Breast epithelium (tissue), 4 donors: ENCODE measurements around the gene MON2. TPM values are rescaled to one million over a fixed set of nuclear protein-coding genes. Genes with fewer than 3 reads are reported as not detected.

Experiments
- DNase-seq, 2 donors: peaks; one replicate each; pipeline ENCODE4 v3.0.0-alpha.2; 2019; ENCODE audit warnings: low spot score in 2 of 2
- H3K27ac ChIP-seq, 2 donors: fragments of 200-600 bp; sonication (generic) in 1 of 2; one replicate each; pipeline ENCODE4 v1.5.1; 2016 to 2019; ENCODE audit warnings: mild to moderate bottlenecking in 1 of 2
- H3K27me3 ChIP-seq, 2 donors: fragments of 200-600 bp; sonication (generic) in 1 of 2; one replicate each; pipeline versions ENCODE4 v1.5.1 to v1.6.0; 2017 to 2019; ENCODE audit warnings: control low read depth in 1 of 2, mild to moderate bottlenecking in 1 of 2
- H3K36me3 ChIP-seq: fragments of 200-600 bp; one replicate; pipeline ENCODE4 v1.5.1; 2019
- H3K4me1 ChIP-seq, 2 donors: fragments of 200-600 bp; sonication (generic); one replicate each; pipeline ENCODE4 v1.5.1; 2016 to 2019; ENCODE audit warnings: control low read depth in 1 of 2
- H3K4me3 ChIP-seq, 3 donors: fragments of 200-600 bp; sonication (generic); 1 replicate in 2 of 3; 2 replicates in 1 of 3; pipeline ENCODE4 v1.5.1; 2016 to 2019; ENCODE audit warnings: mild to moderate bottlenecking in 3 of 3, moderate library complexity in 2 of 3
- H3K9me3 ChIP-seq, 2 donors: fragments of 200-600 bp; sonication (generic) in 1 of 2; one replicate each; pipeline ENCODE4 v1.5.1; 2016 to 2019; ENCODE audit warnings: control low read depth in 1 of 2
- CTCF ChIP-seq, 3 donors: fragments of 450-650 bp; IDR thresholded peaks; one replicate each; pipeline ENCODE4 v1.5.1; 2016 to 2017; ENCODE audit warnings: antibody characterized with exemption in 3 of 3, mild to moderate bottlenecking in 3 of 3, moderate library complexity in 3 of 3
- POLR2A ChIP-seq: fragments of 450-650 bp; IDR thresholded peaks from one replicate; pipeline ENCODE4 v1.6.1; 2016; ENCODE audit warnings: antibody characterized with exemption, mild to moderate bottlenecking, moderate library complexity
- POLR2AphosphoS5 ChIP-seq, 3 donors: sonication (generic); formaldehyde crosslinking; IDR thresholded peaks; one replicate each; pipeline ENCODE4 v1.6.1; 2017; ENCODE audit warnings: antibody characterized with exemption in 3 of 3
- intact Hi-C: fragments of 100-400 bp; cut with DNase I; formaldehyde crosslinking; loops from one replicate; pipeline ENCODE4 v1.15.1; 2023; ENCODE audit warnings: low total_unique reads
- total RNA-seq, 3 donors: library from RNA; depleted of rRNA; stranded (reverse); fragments of >200 nt; gene quantifications; one replicate each; pipeline ENCODE4 v1.1.0, GENCODE V29; 2016

Gene MON2
- total RNA-seq, 3 donors from 2014 or later: 85.0 to 162 (median 123) TPM

GRCh38 chr12:62517887-62518286 lies 51.3 kb downstream of the MON2 start:
- no peak for TF ChIP-seq POLR2AphosphoS5 (IDR thresholded peaks at IDR 0.05)

GRCh38 chr12:62519043-62519442 lies 52.4 kb downstream of the MON2 start:
- TF ChIP-seq POLR2A: no peak
- no peak for TF ChIP-seq POLR2AphosphoS5 (IDR thresholded peaks at IDR 0.05)
- TF ChIP-seq CTCF (IDR thresholded peaks at IDR 0.05): no peak
- intact Hi-C loops: no loop called here
- Histone ChIP-seq H3K4me3 (no peak overlapping the region), H3K27ac (no peak overlapping the region), H3K9me3 (no peaks in the 10 kb centered on the region), H3K36me3 (no peaks in the 10 kb centered on the region), H3K27me3 (no peaks in the 10 kb centered on the region), H3K4me1 (no peaks in the 10 kb centered on the region)
- DNase-seq: no peak

More at GRCh38 chr12:62517887-62518286, 51.3 kb downstream of the MON2 start:
- H3K4me1 ChIP-seq: no peaks in the 10 kb centered on the region
- H3K4me3 ChIP-seq: no peak overlapping the region
- H3K9me3 ChIP-seq: no peaks in the 10 kb centered on the region
- H3K27me3 ChIP-seq: no peaks in the 10 kb centered on the region
- intact Hi-C loops: no loop called here
- H3K27ac ChIP-seq: no peak overlapping the region
- DNase-seq: no peak
- H3K36me3 ChIP-seq: no peaks in the 10 kb centered on the region

GRCh38 chr12:62520361-62520760 lies 53.7 kb downstream of the MON2 start:
- no peaks in the 10 kb centered on the region for H3K9me3 ChIP-seq
- H3K4me1 ChIP-seq: no peaks in the 10 kb centered on the region
- intact Hi-C loops: no loop called here

GRCh38 chr12:62522984-62523383 lies 56.4 kb downstream of the MON2 start:
- H3K36me3 ChIP-seq: peaks cover under 1% of the 10 kb centered on the region
- no peak overlapping the region for H3K4me3 ChIP-seq
- DNase-seq: no peak
- H3K27me3 ChIP-seq: no peaks in the 10 kb centered on the region
- no peak overlapping the region for H3K27ac ChIP-seq
- no peaks in the 10 kb centered on the region for H3K4me1 ChIP-seq
- intact Hi-C loops: no loop called here
- H3K9me3 ChIP-seq: no peaks in the 10 kb centered on the region
- TF ChIP-seq POLR2AphosphoS5 (IDR thresholded peaks at IDR 0.05): no peak

More at GRCh38 chr12:62520361-62520760, 53.7 kb downstream of the MON2 start:
- TF ChIP-seq POLR2AphosphoS5 (IDR thresholded peaks at IDR 0.05) (no peak), POLR2A (no peak), CTCF (IDR thresholded peaks at IDR 0.05) (no peak)
- Histone ChIP-seq H3K27me3 (no peaks in the 10 kb centered on the region), H3K27ac (no peak overlapping the region), H3K36me3 (no peaks in the 10 kb centered on the region), H3K4me3 (no peak overlapping the region)
- DNase-seq: no peak

- intact Hi-C loops: no loop called here
- Histone ChIP-seq H3K4me1 (no peaks in the 10 kb centered on the region), H3K27me3 (no peaks in the 10 kb centered on the region), H3K4me3 (no peak overlapping the region), H3K36me3 (peaks cover 6% of the 10 kb centered on the region), H3K27ac (no peak overlapping the region), H3K9me3 (no peaks in the 10 kb centered on the region)
- TF ChIP-seq POLR2AphosphoS5 (IDR thresholded peaks at IDR 0.05): no peak
- TF ChIP-seq POLR2A: no peak
- no peak for TF ChIP-seq CTCF (IDR thresholded peaks at IDR 0.05)
- DNase-seq: no peak
Observed at GRCh38 chr12:62523619-62524018, 57.0 kb downstream of the MON2 start.

- intact Hi-C loops: no loop called here
- Histone ChIP-seq H3K4me3 (no peak overlapping the region), H3K9me3 (no peaks in the 10 kb centered on the region), H3K27ac (no peak overlapping the region), H3K36me3 (peaks cover 6% of the 10 kb centered on the region), H3K4me1 (no peaks in the 10 kb centered on the region), H3K27me3 (no peaks in the 10 kb centered on the region)
- DNase-seq: no peak
- no peak for TF ChIP-seq POLR2A
Observed at GRCh38 chr12:62525271-62525670, 58.6 kb downstream of the MON2 start.

GRCh38 chr12:62530596-62530995 lies 64.0 kb downstream of the MON2 start:
- no peaks in the 10 kb centered on the region for H3K9me3 ChIP-seq
- peaks cover 6% of the 10 kb centered on the region for H3K36me3 ChIP-seq
- no peaks in the 10 kb centered on the region for H3K27me3 ChIP-seq
- no peaks in the 10 kb centered on the region for H3K4me1 ChIP-seq
- intact Hi-C loops: no loop called here
- TF ChIP-seq POLR2AphosphoS5 (IDR thresholded peaks at IDR 0.05) (no peak), CTCF (IDR thresholded peaks at IDR 0.05) (no peak), POLR2A (no peak)
- no peak overlapping the region for H3K4me3 ChIP-seq
- no peak for DNase-seq
- no peak overlapping the region for H3K27ac ChIP-seq
